ENCODE data around the gene NPAS2. TPM values are rescaled to one million over a fixed set of nuclear protein-coding genes. Genes with fewer than 3 reads are reported as not detected.

Gene NPAS2
- total RNA-seq, 1 donor from 2014 or later, result 11.0 TPM

DNA sequence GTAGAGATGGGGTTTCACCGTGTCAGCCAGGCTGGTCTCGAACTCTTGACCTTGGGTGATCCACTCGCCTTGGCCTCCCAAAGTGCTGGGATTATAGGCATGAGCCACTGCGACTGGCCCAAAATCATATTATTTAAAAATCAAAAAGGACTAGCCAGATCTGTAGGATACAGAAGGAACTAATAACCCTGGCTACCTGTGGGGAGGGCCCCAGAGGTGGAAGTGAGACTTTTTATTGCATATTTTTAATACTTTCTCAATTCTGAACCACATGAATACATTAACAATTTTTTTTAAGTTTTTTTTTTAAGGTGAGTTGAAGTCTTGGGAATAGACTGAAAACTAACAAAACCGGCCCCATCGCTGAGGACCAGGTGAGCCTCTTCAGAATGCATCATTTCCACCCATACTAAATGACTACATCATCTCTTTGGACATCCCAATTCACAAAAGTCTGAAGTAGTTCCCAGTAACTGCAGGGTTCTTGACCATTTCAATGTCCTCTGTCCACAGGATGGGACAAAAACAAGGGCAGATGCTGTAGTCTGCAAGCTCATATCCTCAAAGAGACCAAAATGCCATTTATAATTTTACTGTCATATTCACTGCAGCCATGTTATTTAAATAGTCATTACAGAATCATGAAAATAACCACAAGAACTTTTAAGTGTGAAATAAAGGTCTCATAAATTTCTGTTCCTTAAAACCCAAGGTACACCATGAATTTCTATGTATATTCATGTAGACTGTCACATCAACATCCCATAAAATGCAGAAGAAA, 203.6 kb downstream of the NPAS2 start:
- H3K4me3 ChIP-seq (ENCODE audit: low read depth, low read length), result no peak overlapping the region
- TF ChIP-seq, protein P1, sequence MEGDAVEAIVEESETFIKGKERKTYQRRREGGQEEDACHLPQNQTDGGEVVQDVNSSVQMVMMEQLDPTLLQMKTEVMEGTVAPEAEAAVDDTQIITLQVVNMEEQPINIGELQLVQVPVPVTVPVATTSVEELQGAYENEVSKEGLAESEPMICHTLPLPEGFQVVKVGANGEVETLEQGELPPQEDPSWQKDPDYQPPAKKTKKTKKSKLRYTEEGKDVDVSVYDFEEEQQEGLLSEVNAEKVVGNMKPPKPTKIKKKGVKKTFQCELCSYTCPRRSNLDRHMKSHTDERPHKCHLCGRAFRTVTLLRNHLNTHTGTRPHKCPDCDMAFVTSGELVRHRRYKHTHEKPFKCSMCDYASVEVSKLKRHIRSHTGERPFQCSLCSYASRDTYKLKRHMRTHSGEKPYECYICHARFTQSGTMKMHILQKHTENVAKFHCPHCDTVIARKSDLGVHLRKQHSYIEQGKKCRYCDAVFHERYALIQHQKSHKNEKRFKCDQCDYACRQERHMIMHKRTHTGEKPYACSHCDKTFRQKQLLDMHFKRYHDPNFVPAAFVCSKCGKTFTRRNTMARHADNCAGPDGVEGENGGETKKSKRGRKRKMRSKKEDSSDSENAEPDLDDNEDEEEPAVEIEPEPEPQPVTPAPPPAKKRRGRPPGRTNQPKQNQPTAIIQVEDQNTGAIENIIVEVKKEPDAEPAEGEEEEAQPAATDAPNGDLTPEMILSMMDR (conservative IDR thresholded peaks at IDR 0.05; ENCODE audit: low read depth, low read length), result no peak
- no peak for DNase-seq (ENCODE audit: low read depth)

- no peak overlapping the region for H3K4me3 ChIP-seq (ENCODE audit: low read depth, low read length)
- DNase-seq (ENCODE audit: low read depth), result no peak
- TF ChIP-seq, protein P1 (conservative IDR thresholded peaks at IDR 0.05; ENCODE audit: low read depth, low read length), result no peak
Observed at GRCh38 chr2:101025561-101025960, 205.6 kb downstream of the NPAS2 start.

- no peak overlapping the region for H3K4me3 ChIP-seq (ENCODE audit: low read depth, low read length)
- DNase-seq (ENCODE audit: low read depth), result no peak
- TF ChIP-seq, protein P1 (conservative IDR thresholded peaks at IDR 0.05; ENCODE audit: low read depth, low read length), result no peak
Observed at GRCh38 chr2:101026253-101026701, 206.3 kb downstream of the NPAS2 start.

DNA sequence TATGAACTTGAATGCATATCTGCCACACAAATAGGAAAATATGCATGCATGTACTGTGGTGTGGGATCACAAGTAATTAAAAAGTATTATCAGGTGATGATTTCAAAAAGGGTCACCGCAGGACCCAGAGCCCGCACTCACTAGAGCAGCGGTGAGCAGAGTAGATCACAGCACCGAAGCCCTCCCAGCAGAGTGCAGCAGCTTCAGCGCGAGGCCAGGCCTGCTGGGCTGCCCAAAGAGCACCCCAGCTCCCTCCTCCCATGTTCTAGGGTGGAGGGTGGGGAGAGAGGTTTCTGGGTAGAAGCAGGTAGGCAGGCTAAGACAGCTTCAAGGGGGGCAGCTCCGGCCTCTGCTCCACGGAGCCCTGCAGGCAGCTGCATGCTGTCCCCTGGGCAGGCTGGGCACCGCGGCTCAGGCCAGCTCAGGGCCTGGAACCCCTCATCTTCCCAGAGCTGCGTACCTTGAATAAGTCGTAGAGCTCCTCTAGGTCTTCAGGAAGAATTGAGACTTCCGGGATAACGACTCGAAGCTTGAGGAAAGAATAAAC, 207.1 kb downstream of the NPAS2 start:
- H3K4me3 ChIP-seq (ENCODE audit: low read depth, low read length), result no peak overlapping the region
- DNase-seq (ENCODE audit: low read depth), result no peak
- TF ChIP-seq, protein P1 (conservative IDR thresholded peaks at IDR 0.05; ENCODE audit: low read depth, low read length), result no peak

- no peak for DNase-seq (ENCODE audit: low read depth)
- TF ChIP-seq, protein P1 (conservative IDR thresholded peaks at IDR 0.05; ENCODE audit: low read depth, low read length), result no peak
- H3K4me3 ChIP-seq (ENCODE audit: low read depth, low read length), result no peak overlapping the region
Observed at GRCh38 chr2:101027852-101028251, 207.9 kb downstream of the NPAS2 start.

GRCh38 chr2:101030866-101031554, 211.1 kb downstream of the NPAS2 start:
- TF ChIP-seq, protein P1 (conservative IDR thresholded peaks at IDR 0.05; ENCODE audit: low read depth, low read length), result no peak
- no peak for DNase-seq (ENCODE audit: low read depth)
- H3K4me3 ChIP-seq (ENCODE audit: low read depth, low read length), result no peak overlapping the region
